Erythroblast (primary cell): Measurements from ENCODE around the gene SLC9A2.

Experiments
- GATA1 ChIP-seq: IDR thresholded peaks from 2 replicates; pipeline ENCODE4 v1.6.1; 2011; ENCODE audit warnings: low read depth, mild to moderate bottlenecking, control low read depth, low read length, moderate library complexity
- POLR2A ChIP-seq: IDR thresholded peaks from 2 replicates; pipeline ENCODE4 v1.6.1; 2011; ENCODE audit warnings: mild to moderate bottlenecking, low read length

DNA sequence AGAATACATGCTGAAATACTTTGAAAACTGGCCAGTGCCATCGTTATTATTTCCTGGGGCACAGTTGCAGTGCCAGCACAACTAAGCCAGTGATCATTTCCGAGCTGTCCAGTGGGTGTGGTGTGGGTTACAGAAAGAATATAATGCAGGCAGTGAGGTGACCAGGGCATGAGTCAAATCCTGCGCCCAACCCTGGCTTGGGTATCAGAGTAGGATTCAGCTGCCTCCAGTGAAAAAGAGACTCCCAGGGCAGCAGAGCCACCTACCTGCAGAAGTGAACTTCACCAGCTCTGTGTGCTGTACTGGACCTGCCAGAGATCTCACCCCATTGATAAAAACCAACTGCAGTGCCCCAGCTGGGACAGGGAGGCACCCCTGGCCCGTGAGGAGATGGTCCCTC lies 18.0 kb downstream of the SLC9A2 start:
- TF ChIP-seq POLR2A (no peak), GATA1 (no peak)
